PC-3 (cell line): Measurements from ENCODE around the gene VKORC1L1. TPM values are rescaled to one million over a fixed set of nuclear protein-coding genes. Genes with fewer than 3 reads are reported as not detected.

Experiments used
- ATAC-seq: fragments of 200-7000 bp; cut with Tn5 transposase; 2 replicates; pipeline ENCODE4 v1.9.1; 2020; ENCODE audit warnings: mild to moderate bottlenecking, moderate library complexity
- BruUV-seq: library from RNA; stranded (reverse); fragments of 400-500 nt; replicated peaks from 2 replicates; lab custom pipeline; 2021; lab: Mats Ljungman, UMichigan
- CTCF ChIA-PET: fragments of 300-600 bp; sonication (Branson Sonifier 250); formaldehyde crosslinking; loops from one replicate; lab custom pipeline; 2022; ENCODE audit warnings: antibody characterized with exemption; lab: Charles Lee
- POLR2A ChIA-PET: fragments of 300-600 bp; sonication (Branson Sonifier 250); formaldehyde crosslinking; loops from one replicate; lab custom pipeline; 2022; ENCODE audit warnings: antibody characterized with exemption; ENCODE audit not compliant: unreplicated experiment; lab: Charles Lee
- DNase-seq: peaks from one replicate; pipeline ENCODE4 v3.0.0-alpha.2; 2015
- H2AFZ ChIP-seq: fragments of 300-600 bp; sonication (generic); 2 replicates; pipeline ENCODE4 v1.6.0; 2016; ENCODE audit warnings: antibody characterized with exemption, low read length
- H3F3A ChIP-seq: fragments of 300-600 bp; sonication (generic); one replicate; pipeline ENCODE4 v1.6.0; 2017; ENCODE audit warnings: antibody characterized with exemption, low read length, control low read depth, mild to moderate bottlenecking; ENCODE audit not compliant: unreplicated experiment
- H3K27ac ChIP-seq: fragments of 300-600 bp; sonication (generic); 2 replicates; pipeline ENCODE4 v1.5.1; 2016; ENCODE audit warnings: mild to moderate bottlenecking, low read length
- H3K27me3 ChIP-seq: fragments of 300-600 bp; sonication (generic); 2 replicates; pipeline ENCODE4 v1.6.1; 2016; ENCODE audit warnings: low read length, mixed read lengths
- H3K36me3 ChIP-seq: fragments of 300-600 bp; sonication (generic); 2 replicates; pipeline ENCODE4 v1.6.1; 2016; ENCODE audit warnings: low read depth, mixed run types, low read length, mixed read lengths
- H3K4me1 ChIP-seq: fragments of 300-600 bp; sonication (generic); 2 replicates; pipeline ENCODE4 v1.5.1; 2016; ENCODE audit warnings: low read length; ENCODE audit not compliant: insufficient read depth
- H3K4me2 ChIP-seq: fragments of 300-600 bp; sonication (generic); 2 replicates; pipeline ENCODE4 v1.6.0; 2016; ENCODE audit warnings: low read length
- H3K4me3 ChIP-seq: fragments of 300-600 bp; sonication (generic); 2 replicates; pipeline ENCODE4 v1.5.1; 2016; ENCODE audit warnings: mild to moderate bottlenecking, low read length, mixed read lengths
- H3K79me2 ChIP-seq: fragments of 300-600 bp; sonication (generic); 2 replicates; pipeline ENCODE4 v1.6.1; 2017; ENCODE audit warnings: low read length, mixed read lengths
- H3K9ac ChIP-seq: fragments of 300-600 bp; sonication (generic); 2 replicates; pipeline ENCODE4 v1.6.0; 2016; ENCODE audit warnings: mild to moderate bottlenecking, low read length
- H3K9me2 ChIP-seq: fragments of 300-600 bp; sonication (generic); replicated peaks from 2 replicates; pipeline ENCODE4 v1.6.1; 2016; ENCODE audit warnings: mixed run types, low read length, mixed read lengths
- H3K9me3 ChIP-seq: fragments of 300-600 bp; sonication (generic); 2 replicates; pipeline ENCODE4 v1.6.1; 2016; ENCODE audit warnings: low read length, mixed read lengths
- H4K20me1 ChIP-seq: fragments of 300-600 bp; sonication (generic); 2 replicates; pipeline ENCODE4 v1.6.1; 2016; ENCODE audit warnings: low read length, mixed read lengths
- EZH2 ChIP-seq: fragments of 300-600 bp; sonication (generic); IDR thresholded peaks from one replicate; pipeline ENCODE4 v1.6.1; 2017; ENCODE audit warnings: antibody characterized with exemption, mild to moderate bottlenecking, low read length; ENCODE audit not compliant: unreplicated experiment
- EZH2phosphoT487 ChIP-seq: fragments of 300-600 bp; sonication (generic); IDR thresholded peaks from 2 replicates; pipeline ENCODE4 v1.6.1; 2018; ENCODE audit warnings: mild to moderate bottlenecking, antibody characterized with exemption, low read length, borderline replicate concordance
- intact Hi-C: fragments of 100-400 bp; cut with micrococcal nuclease; formaldehyde crosslinking; loops from 2 replicates; pipeline ENCODE4 v1.9.0; 2023
- total RNA-seq: library from RNA; depleted of rRNA; stranded (reverse); fragments of >200 nt; gene quantifications from 2 replicates; pipeline ENCODE4 v1.2.3, GENCODE V29; 2014
- TF ChIP-seq, protein P1 (sequence below): fragments of 300-600 bp; sonication (generic); conservative IDR thresholded peaks from 2 replicates; pipeline ENCODE4 v1.5.1; 2017; ENCODE audit warnings: antibody characterized with exemption, low read depth, mild to moderate bottlenecking, low read length

The VKORC1L1 gene
- total RNA-seq, 1 experiment from 2014 or later, result 7.6 TPM

DNA sequence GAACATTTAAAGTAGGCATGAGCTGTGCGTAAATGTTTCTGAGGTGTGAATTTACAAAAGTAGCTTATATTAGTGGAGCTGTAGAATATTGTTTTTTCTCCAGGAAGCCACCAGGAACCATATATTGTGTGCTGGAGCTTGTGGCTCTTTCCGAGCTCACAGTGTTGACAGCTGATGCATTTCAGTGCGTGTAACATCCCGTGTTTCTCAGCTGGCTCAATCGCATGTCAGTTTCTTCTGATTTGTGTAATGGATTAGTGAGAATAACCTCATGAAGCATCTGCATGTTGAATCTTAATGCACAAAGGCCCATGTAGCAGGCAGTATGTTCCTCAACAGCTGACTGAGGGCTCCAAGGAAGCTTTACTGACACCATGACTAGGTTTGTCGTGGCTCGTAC lies 39.4 kb downstream of the VKORC1L1 start:
- Histone ChIP-seq H3K4me2 (no peak overlapping the region), H3K27ac (no peak overlapping the region), H3F3A (no peaks in the 10 kb centered on the region), H3K9me2 (no peaks in the 10 kb centered on the region), H3K4me1 (no peaks in the 10 kb centered on the region), H3K4me3 (no peak overlapping the region), H2AFZ (no peak overlapping the region), H3K9ac (no peak overlapping the region), H4K20me1 (no peaks in the 10 kb centered on the region), H3K36me3 (no peaks in the 10 kb centered on the region), H3K27me3 (no peaks in the 10 kb centered on the region), H3K9me3 (no peaks in the 10 kb centered on the region), H3K79me2 (no peaks in the 10 kb centered on the region)
- no peak for DNase-seq
- CTCF ChIA-PET, result no interaction called here
- no TSS peak for BruUV-seq
- ATAC-seq, result no peak
- TF ChIP-seq, protein P1, sequence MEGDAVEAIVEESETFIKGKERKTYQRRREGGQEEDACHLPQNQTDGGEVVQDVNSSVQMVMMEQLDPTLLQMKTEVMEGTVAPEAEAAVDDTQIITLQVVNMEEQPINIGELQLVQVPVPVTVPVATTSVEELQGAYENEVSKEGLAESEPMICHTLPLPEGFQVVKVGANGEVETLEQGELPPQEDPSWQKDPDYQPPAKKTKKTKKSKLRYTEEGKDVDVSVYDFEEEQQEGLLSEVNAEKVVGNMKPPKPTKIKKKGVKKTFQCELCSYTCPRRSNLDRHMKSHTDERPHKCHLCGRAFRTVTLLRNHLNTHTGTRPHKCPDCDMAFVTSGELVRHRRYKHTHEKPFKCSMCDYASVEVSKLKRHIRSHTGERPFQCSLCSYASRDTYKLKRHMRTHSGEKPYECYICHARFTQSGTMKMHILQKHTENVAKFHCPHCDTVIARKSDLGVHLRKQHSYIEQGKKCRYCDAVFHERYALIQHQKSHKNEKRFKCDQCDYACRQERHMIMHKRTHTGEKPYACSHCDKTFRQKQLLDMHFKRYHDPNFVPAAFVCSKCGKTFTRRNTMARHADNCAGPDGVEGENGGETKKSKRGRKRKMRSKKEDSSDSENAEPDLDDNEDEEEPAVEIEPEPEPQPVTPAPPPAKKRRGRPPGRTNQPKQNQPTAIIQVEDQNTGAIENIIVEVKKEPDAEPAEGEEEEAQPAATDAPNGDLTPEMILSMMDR, result no peak
- no peak for TF ChIP-seq EZH2
- TF ChIP-seq EZH2phosphoT487, result no peak
- intact Hi-C loops, result no loop called here
- POLR2A ChIA-PET, result no interaction called here

DNA sequence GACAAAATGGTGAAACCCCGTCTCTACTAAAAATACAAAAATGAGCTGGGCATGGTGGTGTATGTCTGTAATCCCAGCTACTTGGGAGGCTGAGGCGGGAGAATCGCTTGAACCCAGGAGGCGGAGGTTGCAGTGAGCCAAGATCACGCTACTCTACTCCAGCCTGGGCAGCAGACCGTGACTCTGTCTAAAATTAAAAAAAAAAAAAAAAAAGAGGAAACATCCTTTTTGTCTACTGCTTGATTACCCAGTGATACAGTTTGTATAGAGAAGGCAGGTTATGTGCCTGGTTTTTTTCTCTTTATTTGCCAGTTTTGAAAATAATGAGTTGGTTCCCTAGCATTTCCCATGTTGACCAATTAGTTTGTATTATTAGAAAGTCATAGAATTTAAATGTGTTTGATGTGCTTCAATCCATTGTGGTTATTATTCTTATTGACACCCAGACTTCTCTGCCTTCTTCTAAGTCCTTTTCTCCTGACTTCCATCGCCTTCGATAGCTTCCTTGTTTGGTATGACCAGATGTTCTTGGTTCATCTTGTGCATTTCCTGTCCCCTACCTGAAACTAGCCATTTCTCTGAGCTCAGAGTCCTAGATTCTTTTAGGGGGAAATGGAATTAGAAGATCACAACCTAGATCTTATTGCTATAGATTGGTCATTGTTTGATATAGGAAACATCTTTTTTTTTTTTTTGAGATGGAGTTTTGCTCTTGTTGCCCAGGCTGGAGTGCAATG lies 43.2 kb downstream of the VKORC1L1 start:
- no peak for TF ChIP-seq EZH2phosphoT487
- TF ChIP-seq, protein P1, result no peak
- TF ChIP-seq EZH2, result no peak
- POLR2A ChIA-PET, result no interaction called here
- intact Hi-C loops, result no loop called here
- Histone ChIP-seq H4K20me1 (no peaks in the 10 kb centered on the region), H3K4me1 (no peaks in the 10 kb centered on the region), H3K27me3 (no peaks in the 10 kb centered on the region), H3K4me2 (no peak overlapping the region), H3K9ac (no peak overlapping the region), H3K9me2 (no peaks in the 10 kb centered on the region), H3K79me2 (no peaks in the 10 kb centered on the region), H2AFZ (no peak overlapping the region), H3F3A (no peaks in the 10 kb centered on the region), H3K4me3 (no peak overlapping the region), H3K36me3 (no peaks in the 10 kb centered on the region), H3K27ac (no peak overlapping the region), H3K9me3 (no peaks in the 10 kb centered on the region)
- no TSS peak for BruUV-seq
- CTCF ChIA-PET, result no interaction called here
- no peak for DNase-seq
- ATAC-seq, result no peak

DNA sequence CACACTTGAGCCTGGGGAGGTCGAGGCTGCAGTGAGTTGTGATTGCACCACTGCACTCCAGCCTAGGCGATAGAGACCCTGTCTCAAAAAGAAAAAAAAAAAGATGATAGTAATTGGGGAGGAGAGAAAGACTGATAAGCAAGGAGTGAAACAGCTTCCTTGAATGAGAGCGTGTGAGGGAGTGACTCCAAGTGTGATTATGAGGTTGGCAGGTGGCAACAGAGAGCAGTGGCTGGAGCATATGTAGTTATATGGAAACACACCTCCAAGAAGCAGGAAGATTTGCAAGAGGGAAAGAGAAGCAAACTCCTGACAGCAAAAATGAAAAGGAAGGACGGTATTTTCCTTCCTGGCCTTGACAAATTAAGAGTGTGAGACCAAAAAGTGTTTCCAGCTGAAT lies 50.4 kb downstream of the VKORC1L1 start:
- POLR2A ChIA-PET, result no interaction called here
- Histone ChIP-seq H3K9ac (no peak overlapping the region), H3K79me2 (no peaks in the 10 kb centered on the region), H3K4me2 (no peak overlapping the region), H3K9me3 (no peaks in the 10 kb centered on the region), H3F3A (no peaks in the 10 kb centered on the region), H3K27me3 (no peaks in the 10 kb centered on the region), H3K27ac (no peak overlapping the region), H4K20me1 (no peaks in the 10 kb centered on the region; the same call in 1 of the 2 replicates), H3K9me2 (no peaks in the 10 kb centered on the region), H3K4me3 (no peak overlapping the region), H2AFZ (no peak overlapping the region), H3K4me1 (no peaks in the 10 kb centered on the region), H3K36me3 (no peaks in the 10 kb centered on the region)
- no peak for DNase-seq
- CTCF ChIA-PET, result no interaction called here
- no peak for ATAC-seq
- TF ChIP-seq, protein P1, result no peak
- TF ChIP-seq EZH2phosphoT487 (no peak), EZH2 (no peak)
- BruUV-seq, result no TSS peak
- intact Hi-C loops, result no loop called here
